ENCODE results near the gene IL17REL. TPM values are rescaled to one million over a fixed set of nuclear protein-coding genes. Genes with fewer than 3 reads are reported as not detected.

Gene IL17REL
- total RNA-seq, 1 donor from 2014 or later, result 0.10 TPM

- no peaks in the 10 kb centered on the region for H3K36me3 Mint-ChIP-seq
- no peaks in the 10 kb centered on the region for H3K9me3 Mint-ChIP-seq
- no peak for TF ChIP-seq CTCF (conservative IDR thresholded peaks at IDR 0.05)
- no peaks in the 10 kb centered on the region for H3K27me3 Mint-ChIP-seq
- H3K4me1 Mint-ChIP-seq (ENCODE audit: unreplicated experiment), result peaks cover 18% of the 10 kb centered on the region
- no peak for DNase-seq (ENCODE audit: extremely low spot score, unreplicated experiment)
- H3K27ac Mint-ChIP-seq, result peak overlapping the region; percentile 87
- H3K4me3 Mint-ChIP-seq, result no peak overlapping the region
These were observed 62.1 kb downstream of the IL17REL start for GRCh38 chr22:49950396-49950994.

DNA sequence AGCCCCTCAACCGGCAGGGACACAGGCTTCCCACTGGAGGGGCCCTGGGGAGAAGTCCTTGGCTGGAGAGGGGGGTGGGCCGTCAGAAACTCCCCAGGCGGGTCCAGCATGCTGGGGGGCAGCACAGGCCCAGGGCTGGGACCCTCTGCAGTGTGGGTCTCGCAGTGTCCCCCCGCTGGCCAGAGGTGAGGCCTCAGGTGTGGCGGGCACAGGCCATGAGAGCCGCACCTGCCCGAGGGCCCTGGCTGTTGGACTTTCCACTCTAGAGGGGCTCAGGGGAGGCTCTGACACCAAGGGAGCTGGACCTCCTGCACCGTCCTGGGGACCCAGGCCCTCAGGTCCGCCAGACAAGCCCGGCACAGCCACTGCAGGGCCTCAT is 62.7 kb downstream of the IL17REL start:
- no peak for TF ChIP-seq CTCF (conservative IDR thresholded peaks at IDR 0.05)

DNA sequence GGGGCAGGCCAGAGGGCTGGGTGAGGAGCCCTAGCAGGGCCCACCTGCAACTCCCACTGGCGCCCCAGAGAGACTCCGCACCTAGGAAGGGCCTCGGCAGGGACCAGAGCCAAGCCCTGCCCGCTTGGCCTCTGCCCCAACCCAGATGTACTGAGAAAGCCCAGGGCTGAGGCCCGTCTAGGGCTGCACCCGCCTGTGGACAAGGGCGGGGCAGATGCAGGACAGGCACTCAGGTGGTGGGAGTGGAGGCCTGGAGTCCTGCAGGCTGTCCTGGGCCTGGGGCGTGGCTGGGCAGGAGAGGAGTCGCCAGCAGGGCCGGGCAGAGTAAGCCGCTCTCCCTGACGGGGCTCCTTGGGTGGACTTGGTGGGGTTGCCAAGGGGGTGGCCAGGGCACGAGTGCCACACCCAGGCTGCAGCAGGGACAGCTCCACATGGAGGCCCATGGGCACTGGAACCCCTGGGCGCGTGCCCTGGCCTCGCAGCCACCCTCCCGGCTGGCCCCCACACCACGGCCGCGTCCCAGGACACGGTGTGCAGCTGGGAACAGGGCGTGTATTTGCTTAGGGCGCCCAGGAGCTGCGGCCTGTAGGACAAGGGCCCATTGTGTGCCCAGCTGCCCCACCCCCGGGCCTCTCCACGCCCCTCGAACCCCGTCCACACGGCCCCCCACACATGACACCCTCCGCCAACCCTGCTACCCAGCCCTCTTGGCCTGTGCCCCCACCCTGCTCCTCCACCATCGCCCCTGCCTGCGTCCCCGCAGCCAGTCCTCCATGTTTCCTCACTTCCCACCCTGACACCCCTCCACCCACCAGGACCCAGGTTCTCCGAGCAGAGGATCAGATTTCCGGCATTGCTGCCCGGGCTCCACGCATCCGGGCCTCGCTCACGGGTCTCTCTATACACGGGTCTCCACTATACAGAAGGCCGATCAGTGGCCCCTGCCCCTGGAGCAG is 63.3 kb downstream of the IL17REL start:
- Mint-ChIP-seq H3K4me3 (no peak overlapping the region), H3K27ac (peak overlapping the region; percentile 85), H3K4me1 (ENCODE audit: unreplicated experiment) (peaks cover 19% of the 10 kb centered on the region), H3K27me3 (no peaks in the 10 kb centered on the region), H3K9me3 (no peaks in the 10 kb centered on the region), H3K36me3 (no peaks in the 10 kb centered on the region)
- TF ChIP-seq CTCF (conservative IDR thresholded peaks at IDR 0.05), result no peak
- DNase-seq (ENCODE audit: extremely low spot score, unreplicated experiment), result no peak

More for the DNA sequence above, 62.7 kb downstream of the IL17REL start:
- peaks cover 19% of the 10 kb centered on the region for H3K4me1 Mint-ChIP-seq (ENCODE audit: unreplicated experiment)
- no peak for DNase-seq (ENCODE audit: extremely low spot score, unreplicated experiment)
- H3K27ac Mint-ChIP-seq, result peak overlapping the region; percentile 85
- H3K36me3 Mint-ChIP-seq, result no peaks in the 10 kb centered on the region
- H3K4me3 Mint-ChIP-seq, result no peak overlapping the region
- no peaks in the 10 kb centered on the region for H3K27me3 Mint-ChIP-seq
- no peaks in the 10 kb centered on the region for H3K9me3 Mint-ChIP-seq

GRCh38 chr22:49948116-49948957 is 64.2 kb downstream of the IL17REL start:
- no peak for TF ChIP-seq CTCF (conservative IDR thresholded peaks at IDR 0.05)
- Mint-ChIP-seq H3K27ac (peak overlapping the region; percentile 79), H3K4me3 (no peak overlapping the region), H3K4me1 (ENCODE audit: unreplicated experiment) (peaks cover 19% of the 10 kb centered on the region), H3K36me3 (no peaks in the 10 kb centered on the region), H3K9me3 (no peaks in the 10 kb centered on the region), H3K27me3 (no peaks in the 10 kb centered on the region)
- DNase-seq (ENCODE audit: extremely low spot score, unreplicated experiment), result no peak

- Mint-ChIP-seq H3K9me3 (no peaks in the 10 kb centered on the region), H3K4me3 (no peak overlapping the region), H3K4me1 (ENCODE audit: unreplicated experiment) (peaks cover 15% of the 10 kb centered on the region), H3K27ac (peak overlapping the region; percentile 77), H3K27me3 (no peaks in the 10 kb centered on the region), H3K36me3 (no peaks in the 10 kb centered on the region)
- DNase-seq (ENCODE audit: extremely low spot score, unreplicated experiment), result no peak
- TF ChIP-seq CTCF (conservative IDR thresholded peaks at IDR 0.05), result no peak
These were observed 65.3 kb downstream of the IL17REL start for GRCh38 chr22:49947296-49947622.

Measured in type B pancreatic cell (in vitro differentiated cells).